Kidney (tissue), 14 donors: ENCODE measurements around the gene EEFSEC. TPM values are rescaled to one million over a fixed set of nuclear protein-coding genes. Genes with fewer than 3 reads are reported as not detected.

Experiments
- DNase-seq, 5 donors: peaks; one replicate each; pipeline ENCODE4 v3.0.0-alpha.2; 2013 to 2020
- FAIRE-seq: peaks from 2 replicates; lab custom pipeline; 2012; peaks lifted over from hg19 to GRCh38; lab: Jason Lieb, UNC
- H3K27ac ChIP-seq, 2 donors: one replicate each; pipeline ENCODE4 v1.7.0; 2013; ENCODE audit warnings: low read depth in 2 of 2, low read length in 2 of 2, inconsistent platforms in 1 of 2
- H3K27me3 ChIP-seq: one replicate; pipeline ENCODE4 v1.7.1; 2013; ENCODE audit warnings: low read length, inconsistent platforms; ENCODE audit not compliant: control insufficient read depth, insufficient read depth
- H3K36me3 ChIP-seq, 3 donors: one replicate each; pipeline versions ENCODE4 v1.7.0 to v1.7.1; 2013; ENCODE audit warnings: low read length in 3 of 3, control low read depth in 1 of 3, inconsistent platforms in 1 of 3; ENCODE audit not compliant: insufficient read depth in 3 of 3, control insufficient read depth in 2 of 3
- H3K4me1 ChIP-seq, 3 donors: one replicate each; pipeline versions ENCODE4 v1.7.0 to v1.7.1; 2013; ENCODE audit warnings: low read length in 3 of 3, inconsistent platforms in 1 of 3, low read depth in 1 of 3; ENCODE audit not compliant: control insufficient read depth in 2 of 3, insufficient read depth in 2 of 3
- H3K4me3 ChIP-seq, 3 donors: one replicate each; pipeline versions ENCODE4 v1.7.0 to v1.8.1; 2013; ENCODE audit warnings: low read length in 3 of 3, control low read depth in 1 of 3, inconsistent platforms in 1 of 3
- H3K9ac ChIP-seq, 3 donors: one replicate each; pipeline versions ENCODE4 v1.7.0 to v1.7.1; 2013; ENCODE audit warnings: low read length in 3 of 3, control low read depth in 1 of 3, inconsistent platforms in 1 of 3
- H3K9me3 ChIP-seq, 3 donors: one replicate each; pipeline versions ENCODE4 v1.7.0 to v1.7.1; 2013; ENCODE audit warnings: low read length in 3 of 3, control low read depth in 1 of 3, inconsistent platforms in 1 of 3; ENCODE audit not compliant: control insufficient read depth in 2 of 3, insufficient read depth in 1 of 3
- CTCF ChIP-seq: IDR thresholded peaks from 3 replicates; pipeline ENCODE4 v1.5.1; 2012; ENCODE audit warnings: mild to moderate bottlenecking, moderate library complexity, borderline replicate concordance; ENCODE audit not compliant: insufficient read depth; ENCODE audit errors: extremely low read depth
- intact Hi-C: fragments of 100-400 bp; cut with DNase I; formaldehyde crosslinking; loops from one replicate; pipeline ENCODE4 v1.11.1; 2022
- polyA plus RNA-seq: library from polyadenylated mRNA; stranded (reverse); fragments of 350-450 nt; fragmentation: Illumina TruSeq; extraction: RNeasy Lipid Tissue Mini Kit (QIAGEN cat#74804); gene quantifications from one replicate; pipeline ENCODE4 v1.2.3, GENCODE V29; 2014; ENCODE audit warnings: low read depth, low replicate concordance; ENCODE audit not compliant: insufficient read depth
- total RNA-seq: library from RNA; stranded (reverse); fragmentation: NEBNext Ultra II Directional; extraction: Animal tissue kit (Norgen Biotek cat#: 25700); gene quantifications from one replicate; pipeline ENCODE4 v1.2.1, GENCODE V29; 2021
- donor health status: control.
- donor health status: control.
- donor health status: control.
- donor health status: control.
- donor health status: control.
- donor health status: DM: yes; HTN: yes; CAD: no.
- donor health status: Normal renal cell carcinoma (clear cell type).

The EEFSEC gene
- total and polyA plus RNA-seq, 2 donors from 2014 or later: 15.2 to 23.2 TPM

- no peaks in the 10 kb centered on the region for H3K27me3 ChIP-seq
- intact Hi-C loops: loop anchor here (5.0 kb wide), 1 partner anchor 183 kb away; no protein-coding TSS in a partner anchor
- no peak overlapping the region for H3K27ac ChIP-seq
- DNase-seq (peak in 1 of 5 donors; percentile 46), FAIRE-seq (no peak)
- no peaks in the 10 kb centered on the region for H3K36me3 ChIP-seq
- peaks cover 0 to 13% (median 0%) of the 10 kb centered on the region in 3 donors for H3K4me1 ChIP-seq
- H3K9me3 ChIP-seq: no peaks in the 10 kb centered on the region
- H3K9ac ChIP-seq: no peak overlapping the region
- no peak overlapping the region for H3K4me3 ChIP-seq
- TF ChIP-seq CTCF: no peak
These were observed 271.3 kb downstream of the EEFSEC start for GRCh38 chr3:128424508-128425069.

GRCh38 chr3:128425142-128425845, 272.0 kb downstream of the EEFSEC start:
- H3K36me3 ChIP-seq: no peaks in the 10 kb centered on the region
- intact Hi-C loops: loop anchor here (5.0 kb wide), 1 partner anchor 182 kb away; no protein-coding TSS in a partner anchor

GRCh38 chr3:128425846-128426127, 272.5 kb downstream of the EEFSEC start:
- DNase-seq (no peak), FAIRE-seq (no peak)
- Histone ChIP-seq H3K9ac (no peak overlapping the region), H3K4me3 (no peak overlapping the region), H3K27ac (no peak overlapping the region), H3K27me3 (no peaks in the 10 kb centered on the region), H3K4me1 (peaks cover 0 to 13% (median 0%) of the 10 kb centered on the region in 3 donors), H3K36me3 (no peaks in the 10 kb centered on the region), H3K9me3 (no peaks in the 10 kb centered on the region)
- TF ChIP-seq CTCF: no peak
- intact Hi-C loops: loop anchor here (5.0 kb wide), 1 partner anchor 182 kb away; no protein-coding TSS in a partner anchor

More at GRCh38 chr3:128425142-128425845, 272.0 kb downstream of the EEFSEC start:
- no peak for TF ChIP-seq CTCF
- no peaks in the 10 kb centered on the region for H3K9me3 ChIP-seq
- H3K27ac ChIP-seq: no peak overlapping the region
- peak in 2 of 5 donors; percentile 49 to 68 for DNase-seq
- FAIRE-seq: no peak
- H3K9ac ChIP-seq: no peak overlapping the region
- peaks cover 0 to 13% (median 0%) of the 10 kb centered on the region in 3 donors for H3K4me1 ChIP-seq
- no peak overlapping the region for H3K4me3 ChIP-seq
- no peaks in the 10 kb centered on the region for H3K27me3 ChIP-seq
